GM10248 (cell line): Measurements from ENCODE around the gene SLC37A1.

Source experiments
- CTCF ChIA-PET: fragments of 300-600 bp; sonication (Branson Sonifier 250); formaldehyde crosslinking; extraction: SDS; loops from one replicate; lab custom pipeline; 2021; ENCODE audit warnings: antibody characterized with exemption; lab: Yijun Ruan, JAX
- POLR2A ChIA-PET: fragments of 350-650 bp; sonication (Branson Sonifier 250); formaldehyde crosslinking; extraction: SDS; loops from one replicate; lab custom pipeline; 2020; ENCODE audit warnings: antibody characterized with exemption; lab: Yijun Ruan, JAX
- DNase-seq: peaks from one replicate; pipeline ENCODE4 v3.0.0; 2012; ENCODE audit errors: extremely low spot score
- CTCF ChIP-seq: IDR thresholded peaks from 2 replicates; pipeline ENCODE4 v1.5.1; 2012; ENCODE audit warnings: mild to moderate bottlenecking, low read depth; ENCODE audit errors: extremely low read depth, missing control alignments, control extremely low read depth

The SLC37A1 gene

GRCh38 chr21:42580793-42581321 is 67.2 kb downstream of the SLC37A1 start:
- ChIA-PET POLR2A (no interaction called here), CTCF (no interaction called here)
- no peak for TF ChIP-seq CTCF
- no peak for DNase-seq

- POLR2A ChIA-PET = no interaction called here
These were observed 67.8 kb downstream of the SLC37A1 start for GRCh38 chr21:42581336-42581992.

GRCh38 chr21:42581993-42582786 is 68.5 kb downstream of the SLC37A1 start:
- POLR2A ChIA-PET = no interaction called here
- no peak for TF ChIP-seq CTCF
- CTCF ChIA-PET = interaction anchor here (0.8 to 1.3 kb wide), 4 partner anchors 11 to 18 kb away, joined by 3 to 4 read pairs (median 3); no protein-coding TSS in a partner anchor
- no peak for DNase-seq

More at GRCh38 chr21:42581336-42581992, 67.8 kb downstream of the SLC37A1 start:
- no peak for DNase-seq
- CTCF ChIA-PET = no interaction called here
- no peak for TF ChIP-seq CTCF

GRCh38 chr21:42582787-42583476 is 69.3 kb downstream of the SLC37A1 start:
- no peak for TF ChIP-seq CTCF
- no peak for DNase-seq
- POLR2A ChIA-PET = no interaction called here
- CTCF ChIA-PET = interaction anchor here (0.8 to 1.3 kb wide), 4 partner anchors 10 to 19 kb away, joined by 3 to 4 read pairs (median 3); no protein-coding TSS in a partner anchor

GRCh38 chr21:42583477-42584295 is 70.0 kb downstream of the SLC37A1 start:
- CTCF ChIA-PET = interaction anchor here (0.8 to 1.3 kb wide), 3 partner anchors 9 to 19 kb away, joined by 3 to 4 read pairs (median 3); no protein-coding TSS in a partner anchor
- POLR2A ChIA-PET = interaction anchor here (0.6 kb wide), 1 partner anchor 29 kb away, joined by 4 read pairs; no protein-coding TSS in a partner anchor
- TF ChIP-seq CTCF = no peak
- DNase-seq = no peak
